ENCODE results near the gene CTTN. TPM values are rescaled to one million over a fixed set of nuclear protein-coding genes. Genes with fewer than 3 reads are reported as not detected.

The CTTN gene
- total RNA-seq, 4 donors from 2014 or later = 253 to 417 (median 342) TPM

DNA sequence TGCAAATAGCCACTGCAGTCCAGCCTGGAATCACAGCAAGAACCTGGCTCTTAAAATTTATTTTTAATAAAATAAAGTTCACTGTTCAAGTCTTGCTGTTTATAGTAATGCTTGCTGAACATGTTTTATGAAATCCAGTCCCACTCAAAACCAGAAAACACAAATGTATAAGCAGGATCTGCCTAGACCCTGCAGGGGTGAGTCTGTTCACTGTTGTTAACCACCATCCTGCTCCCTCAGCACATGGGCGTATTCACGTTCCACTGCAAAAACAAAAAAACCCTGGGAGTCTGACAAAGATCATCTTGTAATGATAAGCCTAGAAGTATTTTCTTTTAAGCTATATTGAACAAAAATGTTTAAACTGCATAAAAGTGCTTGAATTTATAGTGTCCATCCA, 45.0 kb upstream of the CTTN start:
- Histone ChIP-seq H3K9me3 (no peaks in the 10 kb centered on the region), H3K4me3 (no peak overlapping the region), H3K27ac (no peak overlapping the region), H3K27me3 (no peaks in the 10 kb centered on the region), H3K36me3 (peaks cover 0 to 76% (median 26%) of the 10 kb centered on the region in 3 donors), H3K4me1 (peaks cover 0 to 3% (median 0%) of the 10 kb centered on the region in 4 donors)
- TF ChIP-seq EP300 (IDR thresholded peaks at IDR 0.05) (no peak), POLR2A (IDR thresholded peaks at IDR 0.05) (no peak)
- TF ChIP-seq, protein P1, sequence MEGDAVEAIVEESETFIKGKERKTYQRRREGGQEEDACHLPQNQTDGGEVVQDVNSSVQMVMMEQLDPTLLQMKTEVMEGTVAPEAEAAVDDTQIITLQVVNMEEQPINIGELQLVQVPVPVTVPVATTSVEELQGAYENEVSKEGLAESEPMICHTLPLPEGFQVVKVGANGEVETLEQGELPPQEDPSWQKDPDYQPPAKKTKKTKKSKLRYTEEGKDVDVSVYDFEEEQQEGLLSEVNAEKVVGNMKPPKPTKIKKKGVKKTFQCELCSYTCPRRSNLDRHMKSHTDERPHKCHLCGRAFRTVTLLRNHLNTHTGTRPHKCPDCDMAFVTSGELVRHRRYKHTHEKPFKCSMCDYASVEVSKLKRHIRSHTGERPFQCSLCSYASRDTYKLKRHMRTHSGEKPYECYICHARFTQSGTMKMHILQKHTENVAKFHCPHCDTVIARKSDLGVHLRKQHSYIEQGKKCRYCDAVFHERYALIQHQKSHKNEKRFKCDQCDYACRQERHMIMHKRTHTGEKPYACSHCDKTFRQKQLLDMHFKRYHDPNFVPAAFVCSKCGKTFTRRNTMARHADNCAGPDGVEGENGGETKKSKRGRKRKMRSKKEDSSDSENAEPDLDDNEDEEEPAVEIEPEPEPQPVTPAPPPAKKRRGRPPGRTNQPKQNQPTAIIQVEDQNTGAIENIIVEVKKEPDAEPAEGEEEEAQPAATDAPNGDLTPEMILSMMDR (IDR thresholded peaks at IDR 0.05) = no peak
- 64 to 79% methylated on average over 2 of the region's 2 CpGs for WGBS, 2 donors
- DNase-seq (ENCODE audit: low spot score in 2 of 2) = no peak

DNA sequence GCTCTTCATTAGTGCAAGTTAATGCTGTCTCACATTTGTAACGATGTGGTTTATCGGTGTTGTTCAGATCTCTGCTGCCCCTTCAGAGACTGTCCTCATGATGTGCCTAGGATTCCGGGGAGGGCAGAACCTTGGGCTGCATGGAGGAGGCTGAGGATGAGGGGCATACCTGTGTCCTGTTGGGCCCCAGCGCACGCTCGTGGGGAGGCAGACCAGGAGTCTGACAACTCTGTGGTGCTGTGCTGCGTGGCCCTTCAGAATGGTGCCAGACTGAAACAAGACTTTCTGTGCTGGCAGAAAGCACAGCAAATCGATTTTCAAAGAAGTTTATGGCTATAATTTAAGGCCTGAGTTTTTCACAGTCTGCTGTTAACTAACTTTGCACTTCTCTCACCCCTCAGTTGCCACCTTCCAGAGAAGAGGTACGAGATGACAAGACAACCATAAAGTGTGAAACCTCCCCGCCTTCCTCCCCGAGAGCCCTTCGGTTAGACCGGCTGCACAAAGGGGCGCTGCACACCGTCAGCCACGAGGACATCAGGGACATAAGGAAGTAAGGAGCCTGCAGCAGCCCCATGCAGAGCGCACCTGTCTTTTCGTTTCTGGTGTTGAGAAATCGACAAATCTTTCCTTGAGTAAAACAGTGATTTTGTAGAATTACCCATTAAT, 44.3 kb upstream of the CTTN start:
- Histone ChIP-seq H3K4me1 (peaks cover 0 to 3% (median 0%) of the 10 kb centered on the region in 4 donors), H3K9me3 (no peaks in the 10 kb centered on the region), H3K27me3 (no peaks in the 10 kb centered on the region), H3K36me3 (peaks cover 0 to 76% (median 26%) of the 10 kb centered on the region in 3 donors), H3K4me3 (no peak overlapping the region), H3K27ac (no peak overlapping the region)
- 75 to 76% methylated on average over 19 of the region's 19 CpGs for WGBS, 2 donors
- TF ChIP-seq POLR2A (IDR thresholded peaks at IDR 0.05) (no peak), EP300 (IDR thresholded peaks at IDR 0.05) (no peak)
- TF ChIP-seq, protein P1 (IDR thresholded peaks at IDR 0.05) = no peak
- no peak for DNase-seq (ENCODE audit: low spot score in 2 of 2)

- H3K27me3 ChIP-seq = no peaks in the 10 kb centered on the region
- H3K4me3 ChIP-seq = no peak overlapping the region
- no peak for TF ChIP-seq POLR2A (IDR thresholded peaks at IDR 0.05)
- TF ChIP-seq, protein P1 (IDR thresholded peaks at IDR 0.05) = no peak
- TF ChIP-seq EP300 (IDR thresholded peaks at IDR 0.05) = no peak
- 91 to 94% methylated on average over 2 of the region's 2 CpGs for WGBS, 2 donors
- H3K36me3 ChIP-seq = peaks cover 0 to 77% (median 26%) of the 10 kb centered on the region in 3 donors
- DNase-seq (ENCODE audit: low spot score in 2 of 2) = no peak
- no peaks in the 10 kb centered on the region for H3K9me3 ChIP-seq
- peaks cover 0 to 3% (median 0%) of the 10 kb centered on the region in 4 donors for H3K4me1 ChIP-seq
- no peak overlapping the region for H3K27ac ChIP-seq
These were observed 43.7 kb upstream of the CTTN start for GRCh38 chr11:70354629-70355028.

GRCh38 chr11:70358753-70359152, 39.6 kb upstream of the CTTN start:
- H3K4me3 ChIP-seq = no peak overlapping the region
- H3K27me3 ChIP-seq = no peaks in the 10 kb centered on the region
- H3K36me3 ChIP-seq = peaks cover 0 to 97% (median 38%) of the 10 kb centered on the region in 3 donors
- no peak for DNase-seq (ENCODE audit: low spot score in 2 of 2)
- H3K4me1 ChIP-seq = no peaks in the 10 kb centered on the region
- H3K27ac ChIP-seq = no peak overlapping the region
- no peaks in the 10 kb centered on the region for H3K9me3 ChIP-seq
- TF ChIP-seq POLR2A (IDR thresholded peaks at IDR 0.05) (no peak), EP300 (IDR thresholded peaks at IDR 0.05) (no peak)
- TF ChIP-seq, protein P1 (IDR thresholded peaks at IDR 0.05) = no peak
- 82 to 85% methylated on average over 11 of the region's 11 CpGs for WGBS, 2 donors

DNA sequence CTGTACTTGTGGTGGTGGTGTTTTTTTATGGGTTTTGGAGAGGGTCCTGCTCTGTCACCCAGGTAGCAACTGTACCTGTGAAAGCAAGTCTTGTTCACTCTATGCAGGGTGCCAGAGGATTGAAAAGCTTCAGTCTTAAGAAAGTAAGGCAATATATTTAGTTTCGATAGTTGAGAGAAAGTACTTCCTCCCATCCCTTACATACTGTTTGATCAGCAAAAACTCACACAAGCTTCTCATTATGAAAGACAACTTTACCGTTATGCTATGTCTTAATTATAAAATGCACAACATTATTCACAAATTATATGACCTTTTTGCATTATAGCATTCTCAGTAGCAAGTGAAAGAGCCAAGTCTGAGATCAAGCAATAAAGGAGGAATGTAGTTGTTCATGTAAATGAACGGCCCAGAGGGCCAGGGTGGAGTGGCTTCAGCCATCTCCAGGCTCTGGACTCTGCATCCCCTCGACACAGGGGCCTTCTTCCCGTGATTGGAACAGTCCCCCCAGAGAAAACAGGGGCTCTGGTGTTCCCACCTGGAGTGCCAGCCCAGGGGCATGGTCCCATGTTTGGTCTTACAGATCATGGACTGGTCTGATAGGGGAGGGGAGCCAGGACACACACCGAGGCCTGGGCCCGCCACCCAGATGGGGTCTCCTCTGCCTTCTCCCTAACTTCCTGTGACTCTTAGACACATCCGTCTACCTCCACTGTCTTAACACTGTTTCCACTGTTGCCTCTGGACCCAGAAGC, 38.7 kb upstream of the CTTN start:
- Histone ChIP-seq H3K4me1 (peaks cover 0 to 3% (median 0%) of the 10 kb centered on the region in 4 donors), H3K27ac (no peak overlapping the region), H3K36me3 (peaks cover 0 to 97% (median 31%) of the 10 kb centered on the region in 3 donors), H3K27me3 (no peaks in the 10 kb centered on the region), H3K9me3 (no peaks in the 10 kb centered on the region), H3K4me3 (no peak overlapping the region)
- no peak for DNase-seq (ENCODE audit: low spot score in 2 of 2)
- TF ChIP-seq EP300 (IDR thresholded peaks at IDR 0.05) = no peak
- WGBS, 2 donors = 86 to 88% methylated on average over 8 of the region's 8 CpGs

All from tibial nerve (tissue), 4 donors.